ENCODE measurements around the gene SKIC2.

The SKIC2 gene

GRCh38 chr6:31945507-31946369, 13.2 kb upstream of the SKIC2 start, which contains the start of gene CFB:
TSS of gene CFB (plus strand) at chr6:31946095. CDS start at chr6:31946222, 127 bp downstream.
- DNase-seq (ENCODE audit: low read depth in 2 of 2), result peak; percentile 37 to 51

DNA sequence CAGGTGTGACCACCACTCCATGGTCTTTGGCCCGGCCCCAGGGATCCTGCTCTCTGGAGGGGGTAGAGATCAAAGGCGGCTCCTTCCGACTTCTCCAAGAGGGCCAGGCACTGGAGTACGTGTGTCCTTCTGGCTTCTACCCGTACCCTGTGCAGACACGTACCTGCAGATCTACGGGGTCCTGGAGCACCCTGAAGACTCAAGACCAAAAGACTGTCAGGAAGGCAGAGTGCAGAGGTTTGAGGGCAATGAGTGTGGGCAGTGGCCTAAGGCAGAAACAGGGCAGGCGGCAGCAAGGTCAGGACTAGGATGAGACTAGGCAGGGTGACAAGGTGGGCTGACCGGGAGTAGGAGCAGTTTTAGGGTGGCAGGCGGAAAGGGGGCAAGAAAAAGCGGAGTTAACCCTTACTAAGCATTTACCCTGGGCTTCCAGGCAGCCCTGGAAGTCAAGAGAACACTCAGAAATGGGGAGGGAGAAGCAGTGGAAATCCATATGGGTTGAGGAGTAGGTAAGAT, 12.5 kb upstream of the SKIC2 start:
- no peak for DNase-seq (ENCODE audit: low read depth in 2 of 2)

DNA sequence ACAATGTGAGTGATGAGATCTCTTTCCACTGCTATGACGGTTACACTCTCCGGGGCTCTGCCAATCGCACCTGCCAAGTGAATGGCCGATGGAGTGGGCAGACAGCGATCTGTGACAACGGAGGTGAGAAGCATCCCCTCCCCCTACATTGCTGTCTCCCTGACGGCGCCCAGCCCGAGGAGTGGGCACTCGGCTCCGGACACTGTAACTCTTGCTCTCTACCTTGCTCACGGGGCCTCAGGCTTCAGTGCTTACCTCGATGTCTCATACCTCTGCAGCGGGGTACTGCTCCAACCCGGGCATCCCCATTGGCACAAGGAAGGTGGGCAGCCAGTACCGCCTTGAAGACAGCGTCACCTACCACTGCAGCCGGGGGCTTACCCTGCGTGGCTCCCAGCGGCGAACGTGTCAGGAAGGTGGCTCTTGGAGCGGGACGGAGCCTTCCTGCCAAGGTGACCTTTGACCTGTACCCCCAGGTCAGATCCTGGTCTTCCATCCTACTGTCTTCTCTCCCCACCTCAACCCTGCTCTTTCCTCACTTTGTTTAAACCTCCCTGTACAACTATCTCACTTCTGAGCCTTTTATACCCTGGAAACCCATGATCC, 11.8 kb upstream of the SKIC2 start:
- no peak for DNase-seq (ENCODE audit: low read depth in 2 of 2)

- DNase-seq (ENCODE audit: low read depth in 2 of 2), result no peak
Measured at GRCh38 chr6:31947864-31948263, 11.1 kb upstream of the SKIC2 start.

DNA sequence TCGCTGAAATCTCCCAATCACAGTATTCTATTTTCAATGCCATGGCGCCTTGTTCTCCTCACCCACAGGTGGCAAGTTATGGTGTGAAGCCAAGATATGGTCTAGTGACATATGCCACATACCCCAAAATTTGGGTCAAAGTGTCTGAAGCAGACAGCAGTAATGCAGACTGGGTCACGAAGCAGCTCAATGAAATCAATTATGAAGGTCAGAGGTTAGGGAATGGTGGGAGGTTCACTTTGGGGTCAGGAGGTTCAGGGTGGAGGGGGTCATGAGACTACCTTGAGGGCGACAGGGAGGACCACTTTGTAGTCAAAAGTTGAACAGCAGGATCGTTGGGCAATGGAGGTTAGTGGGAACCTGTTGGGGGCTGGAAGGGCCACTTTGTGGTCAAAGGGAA, 10.7 kb upstream of the SKIC2 start:
- DNase-seq (ENCODE audit: low read depth in 2 of 2), result no peak

DNA sequence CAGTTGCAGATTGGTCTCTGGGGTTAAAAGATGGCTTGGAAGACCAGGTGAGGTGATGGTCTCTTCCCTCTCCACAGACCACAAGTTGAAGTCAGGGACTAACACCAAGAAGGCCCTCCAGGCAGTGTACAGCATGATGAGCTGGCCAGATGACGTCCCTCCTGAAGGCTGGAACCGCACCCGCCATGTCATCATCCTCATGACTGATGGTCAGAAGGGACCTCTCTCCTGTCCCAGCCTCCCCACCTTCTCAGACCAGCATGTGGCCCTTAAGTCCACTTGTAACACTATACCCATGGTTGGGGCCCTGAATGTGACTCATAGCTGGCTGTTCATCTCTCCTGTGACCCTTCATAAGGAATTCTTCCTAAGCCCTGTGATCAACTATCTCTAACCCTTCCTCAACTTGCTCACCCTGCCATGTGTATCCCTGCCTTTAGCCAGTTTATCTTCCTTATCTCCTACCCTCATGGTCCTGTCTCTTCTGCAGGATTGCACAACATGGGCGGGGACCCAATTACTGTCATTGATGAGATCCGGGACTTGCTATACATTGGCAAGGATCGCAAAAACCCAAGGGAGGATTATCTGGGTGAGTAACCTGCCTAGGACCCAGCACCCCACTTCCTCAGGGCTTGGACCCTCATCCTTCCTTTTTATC, 10.1 kb upstream of the SKIC2 start:
- DNase-seq (ENCODE audit: low read depth in 2 of 2), result no peak

DNA sequence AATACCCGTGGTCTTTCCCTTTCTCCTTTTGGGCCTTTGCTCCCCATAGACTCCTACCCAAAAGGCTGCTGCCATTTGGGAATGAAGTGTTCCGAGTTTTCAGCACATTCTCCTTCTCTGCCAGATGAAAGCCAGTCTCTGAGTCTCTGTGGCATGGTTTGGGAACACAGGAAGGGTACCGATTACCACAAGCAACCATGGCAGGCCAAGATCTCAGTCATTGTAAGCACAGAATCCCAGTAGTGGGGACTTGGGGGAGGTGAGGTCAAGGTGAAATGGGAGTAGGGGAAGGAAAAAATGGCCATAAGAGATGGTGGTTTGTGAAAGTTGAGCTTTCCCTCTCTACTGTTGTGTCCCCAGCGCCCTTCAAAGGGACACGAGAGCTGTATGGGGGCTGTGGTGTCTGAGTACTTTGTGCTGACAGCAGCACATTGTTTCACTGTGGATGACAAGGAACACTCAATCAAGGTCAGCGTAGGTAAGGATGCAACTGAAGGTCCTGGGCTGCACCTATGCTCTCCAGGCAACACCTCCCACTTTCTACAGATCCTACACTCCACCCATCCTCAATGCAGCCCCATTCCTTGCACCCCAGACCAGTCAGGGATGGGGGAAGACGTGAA, 8.9 kb upstream of the SKIC2 start:
- no peak for DNase-seq (ENCODE audit: low read depth in 2 of 2)

DNA sequence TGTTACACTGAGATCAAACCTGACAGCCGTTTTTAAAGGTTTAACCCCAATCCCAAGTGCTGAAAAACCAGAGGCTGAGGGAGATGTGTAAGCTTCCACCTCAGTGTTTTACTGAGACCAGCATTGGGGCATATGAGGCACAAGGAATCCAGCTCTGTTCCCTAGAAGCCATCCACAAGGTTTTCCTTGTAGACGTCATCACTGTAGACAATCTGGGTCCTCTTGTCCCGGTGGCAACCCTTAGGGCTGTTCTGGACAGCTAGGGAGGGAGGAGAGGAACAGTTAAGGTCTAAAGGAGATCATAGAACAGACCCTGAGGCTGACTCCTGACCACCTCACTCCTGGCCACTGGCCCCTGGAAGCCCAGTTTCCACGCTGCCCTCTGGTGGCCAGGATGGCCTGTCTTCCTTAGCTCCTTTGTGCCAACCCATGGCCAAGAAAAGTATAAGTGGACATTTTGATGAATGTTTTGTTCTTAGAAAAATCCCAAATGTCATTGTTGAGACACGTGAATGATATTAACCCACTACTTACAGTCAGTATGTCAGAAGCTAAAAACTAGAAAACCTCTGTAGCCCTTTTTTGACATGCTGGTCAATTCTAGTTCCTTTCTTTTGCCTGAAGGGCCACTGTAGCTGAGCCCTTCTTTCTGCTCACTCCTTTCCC, 6.7 kb upstream of the SKIC2 start:
- no peak for DNase-seq (ENCODE audit: low read depth in 2 of 2)

- no peak for DNase-seq (ENCODE audit: low read depth in 2 of 2)
Measured at GRCh38 chr6:31952890-31953289, 6.1 kb upstream of the SKIC2 start.

- no peak for DNase-seq (ENCODE audit: low read depth in 2 of 2)
Measured at GRCh38 chr6:31954511-31954910, 4.5 kb upstream of the SKIC2 start.

DNA sequence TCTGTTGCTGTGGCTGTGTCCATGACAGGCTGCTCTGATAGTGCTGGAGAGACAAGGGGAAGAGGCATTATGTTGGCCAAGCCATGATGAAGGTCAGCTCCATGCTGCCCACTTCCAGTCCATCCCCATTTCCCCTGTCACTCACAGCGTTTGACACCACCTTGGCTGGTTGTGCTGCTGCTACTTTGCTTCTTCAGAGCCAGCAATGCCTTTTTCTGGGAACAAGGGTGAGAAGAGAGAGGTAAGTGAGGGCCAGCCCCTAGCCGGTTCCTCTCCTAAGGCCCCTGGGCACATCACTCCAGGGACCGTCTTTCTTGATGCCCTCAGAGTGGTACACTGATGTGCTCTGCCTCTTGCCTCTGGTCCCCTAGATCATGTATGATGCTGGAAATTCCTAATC, 2.2 kb upstream of the SKIC2 start:
- DNase-seq (ENCODE audit: low read depth in 2 of 2), result no peak

DNA sequence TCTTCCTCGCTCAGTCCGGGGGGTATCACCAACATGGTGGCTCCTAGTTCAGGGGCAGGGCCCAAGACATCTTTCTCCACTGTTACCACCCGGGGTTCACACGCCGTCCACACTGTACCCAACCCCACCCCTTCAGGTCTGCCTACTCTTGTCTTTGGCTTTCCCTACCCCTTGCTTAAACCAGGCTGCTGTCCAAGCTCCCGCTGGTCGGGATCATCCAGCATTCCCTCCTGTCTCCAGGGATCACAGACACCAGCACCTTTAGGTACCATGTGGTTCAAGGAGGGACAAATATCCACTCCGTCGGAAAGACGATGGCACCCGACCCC, 599 bp upstream of the SKIC2 start:
- DNase-seq (ENCODE audit: low read depth in 2 of 2), result no peak

DNA sequence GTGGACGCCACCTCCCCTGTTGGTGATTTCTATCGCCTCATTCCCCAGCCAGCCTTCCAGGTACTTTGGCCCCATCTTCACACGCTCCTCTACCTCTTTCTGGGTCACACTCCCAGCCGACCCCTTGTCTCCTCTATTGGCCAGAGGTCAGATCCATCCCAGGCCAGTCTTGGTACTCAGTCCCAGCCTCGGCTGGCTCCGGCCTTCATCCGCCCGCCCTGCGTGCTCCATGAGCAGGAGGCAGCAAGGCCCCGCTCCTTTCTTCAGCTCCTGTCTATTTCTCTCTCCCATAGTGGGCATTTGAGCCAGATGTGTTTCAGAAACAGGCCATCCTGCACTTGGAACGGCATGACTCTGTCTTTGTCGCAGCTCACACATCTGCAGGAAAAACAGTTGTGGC, 2.6 kb downstream of the SKIC2 start:
- DNase-seq (ENCODE audit: low read depth in 2 of 2), result no peak

DNA sequence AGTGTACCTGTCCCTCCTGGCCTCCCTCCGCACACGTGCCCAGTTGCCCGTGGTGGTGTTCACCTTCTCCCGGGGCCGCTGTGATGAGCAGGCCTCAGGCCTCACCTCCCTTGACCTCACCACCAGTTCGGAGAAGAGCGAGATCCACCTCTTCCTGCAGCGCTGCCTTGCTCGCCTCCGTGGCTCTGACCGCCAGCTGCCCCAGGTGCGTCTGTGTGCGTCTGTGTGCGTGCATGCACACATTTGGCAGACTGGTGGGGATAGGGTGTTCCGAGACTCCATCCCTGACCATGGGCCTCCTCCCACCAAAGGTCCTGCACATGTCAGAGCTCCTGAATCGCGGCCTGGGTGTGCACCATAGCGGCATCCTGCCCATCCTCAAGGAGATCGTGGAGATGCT, 4.9 kb downstream of the SKIC2 start:
- DNase-seq (ENCODE audit: low read depth in 2 of 2), result no peak

DNA sequence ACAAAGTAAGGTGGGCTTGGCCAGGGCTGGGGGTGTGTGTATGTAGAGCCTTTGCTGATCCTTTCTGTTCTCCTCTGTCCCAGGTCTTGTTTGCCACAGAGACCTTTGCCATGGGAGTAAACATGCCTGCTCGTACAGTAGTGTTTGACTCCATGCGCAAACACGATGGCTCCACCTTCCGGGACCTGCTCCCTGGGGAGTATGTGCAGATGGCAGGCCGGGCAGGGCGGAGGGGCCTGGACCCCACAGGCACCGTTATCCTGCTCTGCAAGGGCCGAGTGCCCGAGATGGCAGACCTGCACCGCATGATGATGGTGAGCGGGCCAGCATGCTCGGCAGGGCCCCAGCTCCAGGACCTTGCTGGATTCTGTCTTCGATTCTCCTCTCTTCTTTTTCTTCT, 6.7 kb downstream of the SKIC2 start:
- no peak for DNase-seq (ENCODE audit: low read depth in 2 of 2)

- no peak for DNase-seq (ENCODE audit: low read depth in 2 of 2)
Measured at GRCh38 chr6:31966506-31966905, 7.5 kb downstream of the SKIC2 start.

- DNase-seq (ENCODE audit: low read depth in 2 of 2), result no peak
Measured at GRCh38 chr6:31966997-31967925, 8.3 kb downstream of the SKIC2 start.

DNA sequence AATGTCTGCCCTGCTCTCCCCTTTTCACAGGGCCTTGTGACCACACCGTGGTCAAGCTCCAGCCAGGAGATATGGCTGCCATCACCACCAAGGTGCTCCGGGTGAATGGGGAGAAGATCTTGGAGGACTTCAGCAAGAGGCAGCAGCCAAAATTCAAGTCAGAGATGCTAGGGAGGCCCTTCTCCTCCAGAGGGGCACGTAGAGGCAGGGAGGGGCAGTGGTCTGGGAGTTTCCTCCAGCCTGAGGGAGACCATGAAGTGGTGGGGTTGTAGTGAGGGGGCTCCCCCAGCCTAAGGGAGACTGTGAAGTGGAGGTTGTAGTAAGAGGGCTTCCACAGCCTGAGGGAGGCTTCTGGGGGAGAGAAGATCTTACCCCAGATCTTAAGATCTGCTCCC, 8.9 kb downstream of the SKIC2 start:
- no peak for DNase-seq (ENCODE audit: low read depth in 2 of 2)

DNA sequence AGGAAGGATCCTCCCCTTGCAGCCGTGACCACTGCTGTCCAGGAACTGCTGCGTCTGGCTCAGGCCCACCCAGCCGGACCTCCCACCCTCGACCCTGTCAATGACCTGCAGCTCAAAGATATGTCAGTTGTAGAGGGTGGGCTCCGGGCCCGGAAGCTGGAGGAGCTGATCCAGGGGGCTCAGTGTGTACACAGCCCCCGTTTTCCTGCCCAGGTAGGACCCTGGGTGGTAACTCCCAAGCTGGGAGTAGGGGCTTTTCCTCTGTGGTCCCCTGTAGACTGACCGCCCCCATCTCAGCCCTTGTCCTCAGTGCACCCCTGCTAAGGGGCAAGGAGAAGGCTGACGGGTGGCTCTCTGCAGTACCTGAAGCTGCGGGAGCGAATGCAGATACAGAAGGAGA, 9.4 kb downstream of the SKIC2 start:
- no peak for DNase-seq (ENCODE audit: low read depth in 2 of 2)

GRCh38 chr6:31968791-31969711, 10.1 kb downstream of the SKIC2 start:
- DNase-seq (ENCODE audit: low read depth in 2 of 2), result no peak

Data from fibroblast of skin of left biceps (primary cell).